Measurements from ENCODE around the gene ABAT.

The ABAT gene

DNA sequence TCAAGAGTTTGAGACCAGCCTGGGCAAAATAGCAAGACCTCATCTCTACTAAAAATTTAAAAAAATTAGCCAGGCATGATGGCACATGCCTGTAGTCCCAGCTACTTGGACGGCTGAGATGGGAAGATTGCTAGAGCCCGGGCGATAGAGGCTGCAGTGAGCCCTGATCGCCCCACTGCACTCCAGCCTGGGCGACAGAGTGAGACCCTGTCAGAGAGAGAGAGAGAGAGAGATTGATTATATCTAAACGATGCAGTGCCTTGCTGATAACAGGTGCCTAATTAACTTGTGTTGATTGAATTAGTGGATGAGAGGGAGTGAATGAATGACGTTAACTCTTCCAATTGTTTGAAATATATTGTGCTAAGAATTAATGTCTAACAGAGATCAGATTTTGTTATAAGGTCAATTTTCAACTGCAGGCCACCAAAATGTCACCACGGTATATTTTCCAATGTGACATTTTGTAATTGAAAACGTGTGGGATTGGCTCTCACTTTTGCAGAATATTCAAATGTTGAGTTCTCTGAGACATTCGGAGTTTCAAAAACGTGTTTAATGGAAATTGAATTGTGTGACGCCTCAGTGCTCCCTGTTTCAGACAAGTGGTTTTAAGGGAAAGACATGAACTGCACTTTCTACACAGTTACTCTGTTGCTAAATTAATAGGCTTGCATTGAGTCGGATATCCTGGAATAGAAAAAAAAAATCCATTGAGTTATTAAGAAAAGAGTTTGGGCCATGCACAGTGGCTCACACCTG is 53.6 kb downstream of the ABAT start:
- no peak overlapping the region for H3K4me3 ChIP-seq (replicated peaks in 1 of 2; ENCODE audit: low read depth in 2 of 2, low read length in 2 of 2)
- TF ChIP-seq, protein P1, sequence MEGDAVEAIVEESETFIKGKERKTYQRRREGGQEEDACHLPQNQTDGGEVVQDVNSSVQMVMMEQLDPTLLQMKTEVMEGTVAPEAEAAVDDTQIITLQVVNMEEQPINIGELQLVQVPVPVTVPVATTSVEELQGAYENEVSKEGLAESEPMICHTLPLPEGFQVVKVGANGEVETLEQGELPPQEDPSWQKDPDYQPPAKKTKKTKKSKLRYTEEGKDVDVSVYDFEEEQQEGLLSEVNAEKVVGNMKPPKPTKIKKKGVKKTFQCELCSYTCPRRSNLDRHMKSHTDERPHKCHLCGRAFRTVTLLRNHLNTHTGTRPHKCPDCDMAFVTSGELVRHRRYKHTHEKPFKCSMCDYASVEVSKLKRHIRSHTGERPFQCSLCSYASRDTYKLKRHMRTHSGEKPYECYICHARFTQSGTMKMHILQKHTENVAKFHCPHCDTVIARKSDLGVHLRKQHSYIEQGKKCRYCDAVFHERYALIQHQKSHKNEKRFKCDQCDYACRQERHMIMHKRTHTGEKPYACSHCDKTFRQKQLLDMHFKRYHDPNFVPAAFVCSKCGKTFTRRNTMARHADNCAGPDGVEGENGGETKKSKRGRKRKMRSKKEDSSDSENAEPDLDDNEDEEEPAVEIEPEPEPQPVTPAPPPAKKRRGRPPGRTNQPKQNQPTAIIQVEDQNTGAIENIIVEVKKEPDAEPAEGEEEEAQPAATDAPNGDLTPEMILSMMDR (IDR thresholded peaks at IDR 0.05; ENCODE audit: low read depth, low read length): no peak
- no peak for DNase-seq (ENCODE audit: low read depth in 2 of 2)

DNA sequence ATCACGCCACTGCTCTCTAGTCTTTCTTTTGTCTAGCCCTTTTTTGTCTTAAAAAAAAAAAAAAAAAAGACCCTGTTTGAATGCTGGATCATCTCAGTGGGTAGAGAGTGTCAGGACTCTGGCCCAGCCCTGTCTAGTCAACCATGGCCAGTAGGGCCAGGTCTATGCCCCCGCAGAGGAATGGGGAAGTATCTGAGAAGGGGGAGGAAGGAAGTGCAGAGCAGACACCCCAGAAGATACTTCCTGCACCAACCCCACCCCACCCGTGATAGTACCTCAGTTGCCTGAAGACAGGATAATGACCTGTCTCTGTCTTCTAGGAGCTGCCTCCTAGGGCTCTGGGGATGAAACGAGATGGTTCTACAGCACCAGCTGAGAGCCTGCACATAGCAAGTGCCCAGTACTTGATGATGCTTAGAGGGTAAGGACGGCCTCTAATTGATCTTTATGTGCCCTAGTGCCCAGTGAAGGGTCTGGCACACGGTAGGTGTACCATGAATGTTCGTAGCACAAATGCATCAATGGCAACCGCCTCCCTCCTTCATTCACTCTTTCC is 55.4 kb downstream of the ABAT start:
- TF ChIP-seq, protein P1 (IDR thresholded peaks at IDR 0.05; ENCODE audit: low read depth, low read length): no peak
- no peak for DNase-seq (ENCODE audit: low read depth in 2 of 2)
- H3K4me3 ChIP-seq (replicated peaks in 1 of 2; ENCODE audit: low read depth in 2 of 2, low read length in 2 of 2): no peak overlapping the region

DNA sequence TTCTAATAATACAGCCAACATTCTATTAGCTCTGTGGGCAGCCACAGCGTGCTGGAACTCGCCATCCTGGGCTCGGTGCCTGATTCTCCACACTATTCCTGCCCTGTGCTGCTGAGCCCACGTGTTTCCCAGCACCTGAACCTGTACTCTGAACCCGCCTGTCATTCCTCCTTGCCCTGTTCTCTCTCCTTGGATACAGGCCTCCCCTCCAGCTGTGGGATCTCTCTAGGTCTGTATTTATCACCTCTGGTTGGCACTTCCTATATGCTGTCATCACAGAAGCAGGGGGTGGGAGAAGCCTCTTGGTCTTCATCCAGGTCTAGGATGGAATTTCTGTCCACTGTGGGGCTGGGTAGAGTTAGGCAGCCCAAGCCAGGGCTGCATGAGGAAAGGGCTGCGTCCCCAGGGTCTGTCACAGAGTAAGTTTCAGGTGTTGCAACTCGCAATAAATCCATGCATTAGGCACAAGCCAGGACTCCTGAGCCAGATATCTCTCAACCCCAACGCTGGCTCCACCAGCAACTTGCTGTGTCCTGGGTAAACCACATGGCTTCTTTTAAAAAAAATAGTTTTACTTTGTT is 56.0 kb downstream of the ABAT start:
- no peak overlapping the region for H3K4me3 ChIP-seq (replicated peaks in 1 of 2; ENCODE audit: low read depth in 2 of 2, low read length in 2 of 2)
- TF ChIP-seq, protein P1 (IDR thresholded peaks at IDR 0.05; ENCODE audit: low read depth, low read length): no peak
- no peak for DNase-seq (ENCODE audit: low read depth in 2 of 2)

DNA sequence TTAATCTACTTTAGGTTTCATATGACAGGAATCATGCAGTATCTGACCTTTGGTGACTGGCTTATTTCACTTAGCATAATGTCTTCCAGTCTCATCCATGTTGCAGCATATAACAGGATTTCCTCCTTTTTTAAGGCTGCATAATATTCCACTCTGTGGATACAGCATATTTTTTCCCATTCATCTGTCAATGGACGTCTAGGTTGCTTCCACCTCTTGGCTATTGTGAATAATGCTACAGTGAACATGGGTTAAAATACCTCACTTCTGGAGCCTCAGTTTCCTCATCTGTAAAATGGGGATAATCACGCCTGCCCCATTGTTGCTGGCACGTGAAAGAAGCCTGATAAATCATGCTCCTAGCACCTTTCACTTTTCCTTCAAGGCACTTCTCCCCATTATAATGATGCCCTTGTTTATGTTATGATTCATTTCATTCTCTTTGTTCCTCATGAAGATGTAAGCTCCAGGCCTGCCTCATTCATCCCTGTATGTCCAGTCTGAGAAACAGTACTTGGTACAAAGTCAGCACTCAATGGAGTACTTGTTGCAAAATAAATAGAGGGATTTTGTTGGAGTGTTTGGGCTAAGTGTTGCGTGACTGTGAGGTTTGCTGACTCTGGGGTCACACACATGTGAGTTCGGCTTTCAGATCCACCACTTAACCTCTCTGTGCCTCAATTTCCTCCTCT is 59.6 kb downstream of the ABAT start:
- H3K4me3 ChIP-seq (replicated peaks in 1 of 2; ENCODE audit: low read depth in 2 of 2, low read length in 2 of 2): no peak overlapping the region
- DNase-seq (ENCODE audit: low read depth in 2 of 2): no peak
- TF ChIP-seq, protein P1 (IDR thresholded peaks at IDR 0.05; ENCODE audit: low read depth, low read length): no peak

DNA sequence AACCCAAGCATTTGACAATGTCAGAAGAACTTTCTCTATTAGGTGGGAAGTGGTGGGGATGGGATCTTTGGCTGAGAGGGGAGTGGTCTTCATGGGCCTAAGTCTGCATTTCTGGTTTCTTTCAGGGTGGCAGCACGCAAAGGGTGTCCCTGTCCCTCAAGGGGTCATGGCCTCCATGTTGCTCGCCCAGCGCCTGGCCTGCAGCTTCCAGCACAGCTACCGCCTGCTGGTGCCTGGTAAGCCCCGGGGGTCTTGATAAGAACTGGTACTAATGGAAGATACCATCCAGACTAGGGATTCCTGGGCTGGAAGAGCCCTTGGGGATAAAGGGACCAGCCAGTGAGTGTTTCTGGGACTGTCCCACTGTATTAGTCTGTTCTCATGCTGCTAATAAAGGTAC is 61.2 kb downstream of the ABAT start:
- no peak for DNase-seq (ENCODE audit: low read depth in 2 of 2)
- TF ChIP-seq, protein P1 (IDR thresholded peaks at IDR 0.05; ENCODE audit: low read depth, low read length): no peak
- no peak overlapping the region for H3K4me3 ChIP-seq (replicated peaks in 1 of 2; ENCODE audit: low read depth in 2 of 2, low read length in 2 of 2)

DNA sequence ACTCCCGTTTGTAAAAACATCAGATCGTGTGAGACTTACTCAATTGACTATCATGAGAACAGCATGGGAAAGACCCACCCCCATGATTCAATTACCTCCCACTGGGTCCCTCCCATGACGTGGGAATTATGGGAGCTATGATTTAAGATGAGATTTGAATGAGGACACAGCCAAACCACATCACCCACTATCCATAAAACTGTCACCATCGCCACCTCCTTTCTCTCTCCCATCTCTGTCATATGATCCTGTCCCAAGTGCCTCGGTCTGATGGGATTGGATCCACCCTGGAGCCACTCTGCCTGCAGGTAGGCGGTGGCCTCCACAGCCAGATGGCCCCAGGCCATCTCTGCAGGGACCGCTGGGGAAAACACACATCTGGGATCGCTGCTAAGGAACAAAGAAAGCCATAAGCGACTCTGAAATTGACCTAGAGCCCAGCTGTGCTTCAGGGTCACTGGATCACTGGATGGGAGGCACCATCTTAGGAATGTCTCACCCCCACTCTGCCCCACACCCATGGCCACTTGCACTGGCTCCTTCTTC is 61.8 kb downstream of the ABAT start:
- DNase-seq (ENCODE audit: low read depth in 2 of 2): no peak
- TF ChIP-seq, protein P1 (IDR thresholded peaks at IDR 0.05; ENCODE audit: low read depth, low read length): no peak
- no peak overlapping the region for H3K4me3 ChIP-seq (replicated peaks in 1 of 2; ENCODE audit: low read depth in 2 of 2, low read length in 2 of 2)

Data from cardiac fibroblast (primary cell).